CD14-positive monocyte (primary cell): ENCODE data around the gene TNFRSF19. TPM values are rescaled to one million over a fixed set of nuclear protein-coding genes. Genes with fewer than 3 reads are reported as not detected.

Source experiments
- DNase-seq, 3 donors: peaks; one replicate each; pipeline ENCODE4 v3.0.0-alpha.2; 2011 to 2022
- H2AFZ ChIP-seq: 2 replicates; pipeline ENCODE4 v1.6.0; 2012; ENCODE audit warnings: mild to moderate bottlenecking, low read depth, low read length, inconsistent platforms; ENCODE audit not compliant: insufficient read depth, poor library complexity, severe bottlenecking
- H3K27ac ChIP-seq, 2 donors: 1 replicate in 1 of 2; 2 replicates in 1 of 2; pipeline ENCODE4 v1.5.1; 2012 to 2013; ENCODE audit warnings: low read length in 2 of 2, control low read depth in 1 of 2, inconsistent platforms in 1 of 2, low read depth in 1 of 2, mild to moderate bottlenecking in 1 of 2
- H3K27me3 ChIP-seq, 2 donors: one replicate each; pipeline versions ENCODE4 v1.6.0 to v1.6.1; 2011 to 2013; ENCODE audit warnings: low read length in 2 of 2; ENCODE audit not compliant: control insufficient read depth in 2 of 2, insufficient read depth in 2 of 2
- H3K36me3 ChIP-seq, 2 donors: replicated peaks in 1 of 2; 1 replicate in 1 of 2; 2 replicates in 1 of 2; pipeline versions ENCODE4 v1.5.1 to v1.6.1; 2012 to 2013; ENCODE audit warnings: low read length in 2 of 2, control low read depth in 1 of 2, inconsistent platforms in 1 of 2, mild to moderate bottlenecking in 1 of 2; ENCODE audit not compliant: insufficient read depth in 2 of 2, control insufficient read depth in 1 of 2
- H3K4me1 ChIP-seq, 2 donors: 1 replicate in 1 of 2; 2 replicates in 1 of 2; pipeline versions ENCODE4 v1.5.1 to v1.6.1; 2012 to 2013; ENCODE audit warnings: low read length in 2 of 2, control low read depth in 1 of 2, inconsistent platforms in 1 of 2, mild to moderate bottlenecking in 1 of 2, moderate library complexity in 1 of 2; ENCODE audit not compliant: insufficient read depth in 2 of 2, control insufficient read depth in 1 of 2
- H3K4me2 ChIP-seq: replicated peaks from 2 replicates; pipeline ENCODE3; 2012; ENCODE audit warnings: low read length, moderate library complexity, mild to moderate bottlenecking; ENCODE audit not compliant: poor library complexity, severe bottlenecking; ENCODE audit errors: extremely low read depth
- H3K4me3 ChIP-seq, 3 experiments: fragments of 200-600 bp in 1 of 3; sonication (generic) in 1 of 3; replicated peaks in 1 of 3; 1 replicate in 2 of 3; 2 replicates in 1 of 3; pipeline ENCODE4 v1.5.1; 2011 to 2013; ENCODE audit warnings: low read length in 3 of 3, mild to moderate bottlenecking in 3 of 3, control low read depth in 2 of 3, low read depth in 2 of 3, inconsistent platforms in 1 of 3, moderate library complexity in 1 of 3
- H3K79me2 ChIP-seq: 2 replicates; pipeline ENCODE4 v1.6.0; 2012; ENCODE audit warnings: mild to moderate bottlenecking, control low read depth, inconsistent platforms, low read length, moderate library complexity; ENCODE audit not compliant: insufficient read depth
- H3K9ac ChIP-seq: 2 replicates; pipeline ENCODE4 v1.6.0; 2017; ENCODE audit warnings: low read length, mild to moderate bottlenecking; ENCODE audit not compliant: insufficient read depth, poor library complexity, severe bottlenecking
- H3K9me3 ChIP-seq, 2 donors: replicated peaks in 1 of 2; 1 replicate in 1 of 2; 2 replicates in 1 of 2; pipeline versions ENCODE4 v1.5.1 to v1.6.1; 2012 to 2013; ENCODE audit warnings: low read length in 2 of 2, control low read depth in 1 of 2; ENCODE audit not compliant: control insufficient read depth in 1 of 2, insufficient read depth in 1 of 2
- H4K20me1 ChIP-seq: 2 replicates; pipeline ENCODE4 v1.6.0; 2012; ENCODE audit warnings: mild to moderate bottlenecking, low read length, control low read depth, moderate library complexity; ENCODE audit not compliant: insufficient read depth
- H3K27ac Mint-ChIP-seq, 7 donors: one replicate each; pipeline ENCODE4 v1.8.0; 2020; ENCODE audit warnings: mild to moderate bottlenecking in 7 of 7, mixed read lengths in 7 of 7, moderate library complexity in 6 of 7, inconsistent platforms in 2 of 7
- H3K27me3 Mint-ChIP-seq, 3 donors: one replicate each; pipeline ENCODE4 v1.8.0; 2021 to 2022; ENCODE audit warnings: low read depth in 3 of 3, mild to moderate bottlenecking in 3 of 3, mixed read lengths in 3 of 3, moderate library complexity in 3 of 3, inconsistent platforms in 1 of 3
- H3K36me3 Mint-ChIP-seq, 2 donors: one replicate each; pipeline ENCODE4 v1.8.0; 2020; ENCODE audit warnings: mixed read lengths in 2 of 2, inconsistent platforms in 1 of 2, mild to moderate bottlenecking in 1 of 2
- H3K4me1 Mint-ChIP-seq: one replicate; pipeline ENCODE4 v1.8.0; 2020; ENCODE audit warnings: mild to moderate bottlenecking, mixed read lengths
- H3K4me3 Mint-ChIP-seq, 2 donors: one replicate each; pipeline ENCODE4 v1.8.0; 2020; ENCODE audit warnings: mild to moderate bottlenecking in 2 of 2, mixed read lengths in 2 of 2, moderate library complexity in 1 of 2
- H3K9me3 Mint-ChIP-seq, 7 donors: one replicate each; pipeline ENCODE4 v1.8.0; 2020 to 2022; ENCODE audit warnings: mixed read lengths in 7 of 7, mild to moderate bottlenecking in 6 of 7, moderate library complexity in 6 of 7, inconsistent platforms in 2 of 7
- WGBS: methylation state at CpG from one replicate; pipeline ENCODE4 v1.1.5; 2013; ENCODE audit warnings: missing lambda C conversion rate; ENCODE audit not compliant: insufficient coverage; 5-methylcytosine and 5-hydroxymethylcytosine counted together
- intact Hi-C, 2 donors: fragments of 100-400 bp; cut with micrococcal nuclease; formaldehyde crosslinking; loops; one replicate each; pipeline versions ENCODE4 v1.15.0 to v1.15.1; 2023
- polyA plus RNA-seq, 3 donors: library from polyadenylated mRNA; depleted of rRNA in 1 of 3; unstranded in 2 of 3; stranded (reverse) in 1 of 3; fragments of 300-500 nt in 2 of 3; fragments of >200 nt in 1 of 3; fragmentation: Illumina TruSeq in 2 of 3; gene quantifications; 1 replicate in 2 of 3; 2 replicates in 1 of 3; pipeline ENCODE4 v1.2.3, GENCODE V29; 2012 to 2021
- TF ChIP-seq, protein P1 (sequence below): fragments of 200-600 bp; IDR thresholded peaks from one replicate; pipeline ENCODE4 v1.8.0; 2022; ENCODE audit warnings: antibody characterized with exemption, mild to moderate bottlenecking

Gene TNFRSF19
- polyA plus RNA-seq, 3 donors, result 0.11 TPM; not detected in 2

GRCh38 chr13:23550163-23550562 lies 20.0 kb upstream of the TNFRSF19 start:
- H3K36me3 ChIP-seq, result no peaks in the 10 kb centered on the region
- no peak overlapping the region for H3K27ac Mint-ChIP-seq
- 100% methylated on average over 1 of the region's 1 CpG for WGBS
- peaks cover 0 to 8% (median 3%) of the 10 kb centered on the region in 7 donors for H3K9me3 Mint-ChIP-seq
- peaks cover 0 to 7% of the 10 kb centered on the region in 2 donors for H3K4me1 ChIP-seq
- no peak overlapping the region for H3K4me3 ChIP-seq
- no peaks in the 10 kb centered on the region for H3K36me3 Mint-ChIP-seq
- H3K27me3 Mint-ChIP-seq, result peaks cover 22 to 31% (median 26%) of the 10 kb centered on the region in 3 donors
- no peak for DNase-seq
- H3K4me2 ChIP-seq, result no peak overlapping the region
- intact Hi-C loops, result no loop called here
- no peak overlapping the region for H3K4me3 Mint-ChIP-seq
- H3K79me2 ChIP-seq, result no peaks in the 10 kb centered on the region
- no peak overlapping the region for H3K9ac ChIP-seq
- H2AFZ ChIP-seq, result no peak overlapping the region
- TF ChIP-seq, protein P1, sequence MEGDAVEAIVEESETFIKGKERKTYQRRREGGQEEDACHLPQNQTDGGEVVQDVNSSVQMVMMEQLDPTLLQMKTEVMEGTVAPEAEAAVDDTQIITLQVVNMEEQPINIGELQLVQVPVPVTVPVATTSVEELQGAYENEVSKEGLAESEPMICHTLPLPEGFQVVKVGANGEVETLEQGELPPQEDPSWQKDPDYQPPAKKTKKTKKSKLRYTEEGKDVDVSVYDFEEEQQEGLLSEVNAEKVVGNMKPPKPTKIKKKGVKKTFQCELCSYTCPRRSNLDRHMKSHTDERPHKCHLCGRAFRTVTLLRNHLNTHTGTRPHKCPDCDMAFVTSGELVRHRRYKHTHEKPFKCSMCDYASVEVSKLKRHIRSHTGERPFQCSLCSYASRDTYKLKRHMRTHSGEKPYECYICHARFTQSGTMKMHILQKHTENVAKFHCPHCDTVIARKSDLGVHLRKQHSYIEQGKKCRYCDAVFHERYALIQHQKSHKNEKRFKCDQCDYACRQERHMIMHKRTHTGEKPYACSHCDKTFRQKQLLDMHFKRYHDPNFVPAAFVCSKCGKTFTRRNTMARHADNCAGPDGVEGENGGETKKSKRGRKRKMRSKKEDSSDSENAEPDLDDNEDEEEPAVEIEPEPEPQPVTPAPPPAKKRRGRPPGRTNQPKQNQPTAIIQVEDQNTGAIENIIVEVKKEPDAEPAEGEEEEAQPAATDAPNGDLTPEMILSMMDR, result no peak
- peaks cover 11% of the 10 kb centered on the region for H3K4me1 Mint-ChIP-seq
- H3K9me3 ChIP-seq, result peaks cover 0 to 9% of the 10 kb centered on the region in 2 donors
- H4K20me1 ChIP-seq, result no peaks in the 10 kb centered on the region
- H3K27ac ChIP-seq, result no peak overlapping the region
- peaks cover 18 to 21% of the 10 kb centered on the region in 2 donors for H3K27me3 ChIP-seq

DNA sequence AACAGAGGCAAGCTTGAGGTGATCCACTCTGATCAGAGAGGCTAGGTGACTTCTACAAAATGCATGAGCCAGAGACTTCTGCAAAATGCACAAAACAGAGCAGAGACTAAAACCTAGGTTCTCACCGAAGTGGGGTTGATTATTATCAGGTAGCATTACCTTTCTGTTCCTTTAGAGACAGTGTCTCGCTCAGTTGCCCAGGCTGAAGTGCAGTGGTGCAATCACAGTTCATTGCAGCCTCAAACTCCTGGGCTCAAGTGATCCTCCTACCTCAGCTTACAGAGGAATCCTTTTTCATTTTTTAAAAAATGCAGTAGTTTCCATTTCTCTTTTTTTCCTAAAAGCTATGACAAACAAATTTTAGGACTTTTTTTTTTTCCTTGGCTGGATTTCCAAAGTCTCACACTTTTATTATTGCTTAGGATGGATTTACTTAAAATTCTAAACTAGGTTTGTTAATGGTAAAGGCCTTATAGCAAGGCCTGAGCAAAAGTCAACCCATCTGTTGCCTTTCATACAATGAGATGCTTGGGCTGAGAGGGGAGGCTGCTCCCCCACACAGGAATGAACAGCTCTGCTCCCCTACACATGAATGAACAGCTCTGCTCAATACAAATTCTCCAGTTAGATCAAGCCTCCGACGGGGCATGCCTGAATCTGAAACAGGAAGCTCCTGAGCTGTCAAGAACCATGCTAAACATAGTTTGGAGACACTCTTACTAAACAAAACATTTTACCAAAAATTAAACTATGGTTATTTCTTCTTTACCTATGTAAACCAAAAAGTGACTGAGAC lies 18.8 kb upstream of the TNFRSF19 start:
- Histone ChIP-seq H4K20me1 (no peaks in the 10 kb centered on the region), H3K79me2 (no peaks in the 10 kb centered on the region), H3K4me3 (no peak overlapping the region), H3K4me2 (no peak overlapping the region), H2AFZ (peak overlapping the region; percentile 33), H3K27me3 (peaks cover 13 to 19% of the 10 kb centered on the region in 2 donors), H3K36me3 (no peaks in the 10 kb centered on the region), H3K9me3 (peaks cover 0 to 9% of the 10 kb centered on the region in 2 donors), H3K4me1 (peaks cover 0 to 7% of the 10 kb centered on the region in 2 donors), H3K9ac (no peak overlapping the region), H3K27ac (no peak overlapping the region)
- Mint-ChIP-seq H3K4me3 (no peak overlapping the region), H3K4me1 (peaks cover 11% of the 10 kb centered on the region), H3K27me3 (peaks cover 16 to 25% (median 21%) of the 10 kb centered on the region in 3 donors), H3K27ac (no peak overlapping the region), H3K9me3 (peaks cover 0 to 5% (median 3%) of the 10 kb centered on the region in 7 donors), H3K36me3 (no peaks in the 10 kb centered on the region)
- no peak for DNase-seq
- intact Hi-C loops, result no loop called here
- 0% methylated on average over 2 of the region's 4 CpGs for WGBS
- TF ChIP-seq, protein P1, result no peak
